Measurements from ENCODE around the gene KRT35.

- TF ChIP-seq POLR2A (IDR thresholded peaks at IDR 0.05): no peak
- no peak for TF ChIP-seq CTCF (IDR thresholded peaks at IDR 0.05)
These were observed 36.3 kb downstream of the KRT35 start for GRCh38 chr17:41444640-41445039.

Measured in stomach (tissue), 4 donors.